GM18508 (cell line): ENCODE measurements around the gene MISP.
"Not testable (repeated sequence)": the region's sequence is repeated elsewhere in the genome, so short reads cannot be mapped to it uniquely, and the experiment has no call there.

Experiments used
- ATAC-seq: cut with Tn5 transposase; IDR thresholded peaks from one replicate; pipeline ENCODE4 v1.9.1; 2021; ENCODE audit warnings: moderate number of reproducible peaks; ENCODE audit not compliant: insufficient read depth, unreplicated experiment

The MISP gene

DNA sequence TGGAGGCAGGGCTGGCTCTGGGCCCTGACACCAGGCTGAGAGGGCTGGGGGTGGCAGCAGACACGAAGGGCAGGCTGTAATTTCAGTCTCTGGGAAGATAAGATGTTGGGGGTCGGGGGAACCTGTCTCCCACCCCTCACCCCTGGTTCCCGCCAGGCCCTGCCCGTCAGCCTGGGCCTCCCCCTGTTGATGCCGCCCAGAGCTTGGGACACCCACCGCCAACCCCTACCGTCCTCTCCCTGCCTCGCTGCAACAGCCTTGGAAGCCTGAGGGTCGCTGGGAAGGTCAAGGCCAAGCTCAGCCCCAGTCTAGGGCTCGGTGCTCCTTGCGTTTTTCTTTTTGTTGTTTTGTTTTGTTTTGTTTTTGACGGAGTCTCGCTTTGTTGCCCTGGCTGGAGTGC is 27.7 kb upstream of the MISP start:
- no peak for ATAC-seq

- no peak for ATAC-seq
Measured at GRCh38 chr19:723714-724113, 27.2 kb upstream of the MISP start.

DNA sequence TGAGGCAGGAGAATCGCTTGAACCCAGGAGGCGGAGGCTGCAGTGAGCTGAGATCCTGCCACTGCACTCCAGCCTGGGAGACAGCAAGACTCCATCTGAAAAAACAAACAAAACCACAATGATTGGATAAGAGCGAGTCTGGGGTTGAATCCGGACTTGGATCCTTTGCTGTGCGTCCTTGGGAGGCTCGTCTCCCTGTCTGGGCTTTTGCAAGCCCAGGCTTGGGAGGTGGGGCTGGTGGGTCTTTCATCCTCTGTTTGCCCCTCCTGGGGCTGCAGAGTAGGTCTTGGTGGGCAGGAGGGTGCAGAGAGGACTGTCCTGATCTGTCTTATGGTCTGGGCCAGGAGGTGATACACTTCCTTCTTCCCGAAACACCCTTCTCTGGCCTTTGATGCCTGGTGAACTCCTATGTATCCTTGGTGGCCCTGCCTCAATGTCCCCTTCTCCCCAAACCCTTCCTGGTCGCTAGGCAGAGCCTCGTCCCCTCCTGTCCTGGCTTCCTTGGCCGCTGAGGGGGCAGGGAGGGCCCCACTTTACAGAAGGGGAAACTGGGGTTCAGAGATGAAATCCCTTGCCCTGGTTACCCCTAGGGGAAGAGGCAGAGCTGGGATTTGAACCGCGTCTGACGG is 25.3 kb upstream of the MISP start:
- no peak for ATAC-seq

DNA sequence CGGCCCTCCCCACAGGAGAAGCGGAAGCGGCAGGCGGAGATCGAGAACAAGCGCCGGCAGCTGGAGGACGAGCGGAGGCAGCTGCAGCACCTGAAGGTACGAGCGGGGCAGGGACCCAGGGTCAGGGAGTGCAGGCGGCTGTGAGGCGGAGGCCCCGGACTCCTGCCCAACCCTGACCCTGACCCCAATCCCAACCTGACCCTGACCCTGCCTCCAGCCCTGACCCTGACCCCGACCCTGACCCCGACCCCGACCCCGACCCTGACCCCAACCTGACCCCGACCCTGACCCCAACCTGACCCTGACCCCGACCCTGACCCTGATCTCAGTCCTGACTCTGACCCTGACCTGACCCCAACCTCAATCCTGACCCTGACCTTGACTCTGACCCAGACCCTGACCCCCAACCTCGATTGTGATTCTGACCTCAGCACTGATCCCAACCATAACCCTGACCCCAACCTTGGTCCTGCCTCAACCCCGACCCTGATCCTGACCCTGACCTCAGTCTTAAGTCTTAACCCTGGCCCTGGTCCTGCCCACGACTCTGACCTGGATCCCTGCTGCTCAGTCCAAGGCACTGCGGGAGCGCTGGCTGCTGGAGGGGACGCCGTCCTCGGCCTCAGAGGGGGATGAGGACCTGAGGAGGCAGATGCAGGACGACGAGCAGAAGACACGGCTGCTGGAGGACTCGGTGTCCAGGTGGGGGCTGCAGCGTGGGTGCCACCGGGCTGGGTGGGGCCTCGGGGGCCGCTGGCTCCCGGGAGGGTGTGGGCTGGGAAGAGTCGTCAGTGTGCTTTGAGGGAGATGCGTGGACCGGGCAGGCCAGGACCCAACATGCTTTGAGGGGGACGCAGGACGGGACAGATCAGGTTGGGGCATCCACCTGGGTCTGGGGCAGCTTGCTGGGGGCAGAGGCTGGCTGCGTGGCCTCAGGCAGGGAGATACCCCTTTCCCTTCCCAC is 23.6 kb upstream of the MISP start:
- ATAC-seq, result no peak

DNA sequence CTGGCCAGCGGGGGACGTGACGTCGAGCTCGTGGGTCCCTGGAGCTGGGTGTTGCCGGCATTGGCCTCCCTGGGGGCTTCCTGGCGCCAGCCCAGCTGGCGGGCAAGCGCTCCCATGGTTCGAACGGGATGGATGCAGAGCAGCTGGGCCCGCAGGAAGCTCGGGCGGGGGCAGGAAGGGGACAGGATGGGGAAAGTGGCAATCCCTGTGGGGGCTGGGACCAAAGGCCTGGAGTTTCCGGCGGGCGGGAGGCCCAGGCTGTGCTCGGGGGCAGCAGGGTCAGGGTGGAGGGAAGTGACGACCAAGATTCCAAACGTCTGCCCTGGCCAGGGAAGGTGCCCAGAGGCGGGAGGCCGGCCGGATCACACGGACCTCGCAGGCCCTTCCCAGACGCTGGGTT is 22.9 kb upstream of the MISP start:
- no peak for ATAC-seq

DNA sequence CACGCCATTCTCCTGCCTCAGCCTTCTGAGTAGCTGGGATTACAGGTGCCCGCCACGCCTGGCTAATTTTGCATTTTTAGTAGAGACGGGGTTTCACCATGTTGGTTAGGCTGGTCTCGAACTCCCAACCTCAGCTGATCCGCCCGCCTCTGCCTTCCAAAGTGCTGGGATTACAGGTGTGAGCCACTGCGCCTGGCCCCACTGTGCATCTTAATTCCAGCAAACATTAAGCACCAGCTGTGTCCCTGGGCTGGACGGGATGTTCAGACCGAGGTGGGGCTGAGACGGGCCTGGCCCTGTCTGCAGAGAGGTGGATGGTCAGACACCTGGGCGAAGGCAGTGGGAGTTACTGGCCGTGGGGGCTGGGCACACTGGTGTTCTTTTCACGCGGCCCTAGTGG is 21.3 kb upstream of the MISP start:
- ATAC-seq, result not testable (repeated sequence)

DNA sequence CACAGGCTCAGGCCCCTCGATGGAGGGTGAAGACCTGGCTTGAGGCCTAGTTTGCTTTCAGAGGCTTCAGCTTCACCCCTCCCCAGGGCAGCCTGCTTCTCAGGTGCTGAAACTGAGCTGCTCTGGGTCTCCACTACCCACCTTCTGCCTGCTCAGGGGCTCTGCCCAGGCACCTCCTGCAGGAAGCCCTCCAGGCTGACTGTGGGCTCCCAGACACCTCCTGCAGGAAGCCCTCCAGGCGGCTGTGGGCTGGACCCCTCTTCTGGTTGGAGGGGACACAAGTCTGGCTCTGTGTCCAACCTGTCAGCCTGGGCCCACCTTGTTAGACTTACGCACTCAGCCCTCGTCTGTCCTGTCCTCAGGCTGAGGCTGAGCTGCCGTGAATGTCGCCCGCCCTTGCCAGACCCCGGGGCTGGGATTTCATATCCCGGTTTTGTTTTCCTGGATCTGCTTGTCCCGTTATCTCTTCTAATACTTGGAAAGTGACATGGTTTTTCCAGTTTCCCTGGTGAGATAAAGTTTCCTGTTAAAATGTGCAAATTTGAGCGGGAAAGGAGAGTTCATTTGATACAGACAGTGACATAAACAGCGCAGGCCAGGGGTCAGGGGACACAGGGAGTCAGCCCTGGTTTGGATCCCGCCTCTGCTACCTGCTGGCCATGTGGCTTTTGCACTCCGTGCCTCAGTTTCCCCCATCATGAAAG is 20.8 kb upstream of the MISP start:
- no peak for ATAC-seq

DNA sequence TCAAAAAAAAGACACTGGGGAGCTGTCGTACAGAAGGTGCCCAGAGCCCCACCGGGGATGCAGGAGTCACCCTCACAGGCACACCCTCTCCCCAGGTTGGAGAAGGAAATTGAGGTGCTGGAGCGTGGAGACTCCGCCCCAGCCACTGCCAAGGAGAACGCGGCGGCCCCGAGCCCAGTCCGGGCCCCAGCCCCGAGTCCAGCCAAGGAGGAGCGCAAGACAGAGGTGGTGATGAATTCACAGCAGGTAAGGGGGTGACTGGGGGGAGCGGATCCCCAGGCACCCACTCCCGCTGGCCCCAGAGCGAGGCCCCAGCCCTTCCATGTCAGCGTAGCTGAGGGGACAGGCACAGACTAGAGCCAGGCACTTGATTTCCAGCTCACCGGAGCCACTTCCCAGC is 19.9 kb upstream of the MISP start:
- ATAC-seq, result no peak

DNA sequence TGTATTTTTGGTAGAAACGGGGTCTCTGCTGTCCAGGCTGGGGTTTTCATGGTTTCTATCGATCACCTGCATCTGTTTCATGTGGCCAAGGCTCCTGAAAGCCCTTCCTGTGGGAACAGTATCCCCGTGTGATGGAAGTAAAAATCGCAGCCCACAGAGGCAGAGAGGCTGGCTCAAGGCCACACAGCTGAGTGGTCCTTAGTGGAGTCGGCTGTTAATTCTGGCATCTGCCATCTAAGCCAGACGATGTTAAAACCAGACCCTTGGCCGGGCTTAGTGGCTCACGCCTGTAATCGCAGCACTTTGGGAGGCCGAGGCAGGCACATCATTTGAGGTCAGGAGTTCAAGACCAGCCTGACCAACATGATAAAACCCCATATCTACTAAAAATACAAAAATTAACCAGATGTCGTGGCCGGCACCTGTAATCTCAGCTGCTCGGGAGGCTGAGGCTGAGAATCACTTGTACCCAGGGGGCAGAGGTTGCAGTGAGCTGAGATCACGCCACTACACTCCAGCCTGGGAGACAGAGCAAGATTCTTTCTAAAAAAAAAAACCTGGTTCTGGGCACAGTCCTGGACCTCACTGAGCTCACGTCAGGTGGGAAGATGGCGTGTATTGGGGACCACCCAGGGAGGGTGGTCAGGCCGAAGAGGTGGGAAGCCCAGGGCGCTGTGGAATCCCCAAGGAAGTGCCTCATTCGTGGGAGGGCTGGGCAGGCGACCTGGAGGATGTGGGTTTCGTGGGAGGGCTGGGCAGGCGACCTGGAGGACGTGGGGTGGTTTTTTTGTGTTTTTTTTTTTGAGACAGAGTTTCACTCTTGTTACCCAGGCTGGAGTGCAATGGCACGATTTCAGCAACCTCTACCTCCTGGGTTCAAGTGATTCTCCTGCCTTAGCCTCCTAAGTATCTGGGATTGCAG is 18.5 kb upstream of the MISP start:
- ATAC-seq, result no peak

DNA sequence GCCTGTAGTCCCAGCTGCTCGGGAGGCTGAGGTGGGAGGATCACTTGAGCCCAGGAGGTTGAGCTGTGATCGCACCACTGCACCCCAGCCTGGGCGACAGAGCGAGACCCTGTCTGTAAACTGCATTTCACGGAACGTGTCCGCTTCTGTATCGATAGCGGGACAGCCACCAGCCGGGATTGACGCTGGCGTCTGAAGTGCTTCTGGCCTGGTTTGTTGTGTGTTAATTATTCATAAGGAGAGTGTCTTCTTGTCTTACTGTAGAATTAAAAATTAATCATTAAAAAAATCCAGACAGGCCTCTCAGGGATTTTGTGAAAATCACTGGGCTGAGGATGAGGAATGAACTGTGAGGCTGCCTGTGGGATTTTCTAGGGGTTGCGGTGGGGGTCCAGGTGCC is 16.2 kb upstream of the MISP start:
- ATAC-seq, result no peak

DNA sequence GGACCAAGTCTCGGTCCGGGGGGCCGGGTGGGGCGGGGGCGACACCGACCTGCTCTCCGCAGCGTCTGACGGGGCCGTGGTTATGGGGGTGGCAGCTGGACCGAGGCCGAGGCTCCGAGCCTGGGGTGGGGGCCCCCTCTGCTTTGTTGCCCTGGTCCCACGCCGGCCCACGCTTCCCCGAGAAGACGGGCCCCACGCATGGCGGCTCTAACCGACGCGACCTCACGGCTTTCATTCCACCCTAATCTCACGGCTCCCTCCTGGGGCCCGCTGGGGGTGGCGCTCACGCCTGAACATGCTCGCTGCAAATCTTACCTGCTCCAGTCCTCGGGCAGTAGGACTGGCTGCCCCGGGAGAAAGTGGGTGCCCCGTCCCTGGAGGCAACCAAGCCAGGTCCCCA is 14.8 kb upstream of the MISP start:
- ATAC-seq, result no peak

DNA sequence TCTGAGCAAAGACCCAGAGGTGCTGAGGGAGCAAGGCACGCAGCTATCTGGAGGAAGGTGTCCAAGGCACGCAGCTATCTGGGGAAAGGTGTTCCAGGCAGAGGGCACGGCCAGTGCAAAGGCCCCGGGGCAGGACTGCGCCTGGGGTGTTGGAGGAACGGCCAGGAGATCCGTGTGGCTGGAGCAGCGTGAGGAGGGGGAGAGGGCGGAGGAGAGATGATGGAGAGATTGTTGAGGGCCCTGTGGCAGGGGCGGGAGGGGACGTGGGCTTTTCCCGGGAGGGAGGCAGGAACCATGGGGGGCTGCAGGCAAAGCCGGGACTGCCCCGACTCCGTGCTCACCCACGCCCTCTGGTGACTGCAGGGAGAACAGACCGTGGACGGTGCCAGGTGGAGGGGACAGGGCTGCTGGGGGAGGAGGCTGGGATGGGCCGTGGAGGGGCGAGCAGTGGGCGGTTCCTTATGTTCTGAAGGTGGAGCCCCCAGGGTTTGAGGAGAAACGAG is 13.3 kb upstream of the MISP start:
- no peak for ATAC-seq

DNA sequence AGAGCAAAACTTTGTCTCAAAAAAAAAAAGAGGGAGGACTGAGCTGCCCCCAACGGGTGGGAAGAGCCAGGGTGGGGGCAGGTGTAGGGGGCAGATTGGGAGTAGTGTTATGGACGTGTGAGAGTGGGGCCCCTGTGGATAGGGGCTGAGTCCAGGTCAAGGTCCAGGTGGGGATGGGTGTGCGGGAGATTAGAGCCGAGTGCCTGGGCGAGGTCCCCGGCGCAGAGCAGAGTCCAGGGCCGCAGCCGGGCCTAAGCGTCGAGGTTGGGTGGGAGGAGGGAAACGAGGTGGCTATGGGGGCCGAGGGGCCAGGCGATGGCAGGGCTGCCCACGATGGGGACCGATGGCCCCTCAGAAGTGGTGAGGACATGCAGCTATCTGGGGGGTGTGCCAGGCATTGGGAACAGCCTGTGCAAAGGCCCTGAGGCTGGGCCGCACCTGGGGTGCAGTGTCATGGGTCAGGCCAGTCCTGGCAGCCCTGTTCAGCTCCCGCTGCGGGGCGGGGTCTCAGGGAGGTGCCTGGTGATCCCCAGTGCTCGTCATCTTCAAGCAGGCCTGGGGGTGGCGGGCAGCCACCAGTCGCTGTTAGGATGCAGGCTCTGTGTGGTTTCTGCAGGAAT is 12.3 kb upstream of the MISP start:
- no peak for ATAC-seq

GRCh38 chr19:739998-740715 is 10.8 kb upstream of the MISP start:
- ATAC-seq, result no peak

- ATAC-seq, result not testable (repeated sequence)
Measured at GRCh38 chr19:740816-741505, 10.0 kb upstream of the MISP start.

GRCh38 chr19:741506-742131 is 9.3 kb upstream of the MISP start:
- no peak for ATAC-seq

GRCh38 chr19:742540-743075 is 8.3 kb upstream of the MISP start:
- no peak for ATAC-seq
